Neural crest cell (in vitro differentiated cells): ENCODE results near the gene LAMB1. TPM values are rescaled to one million over a fixed set of nuclear protein-coding genes. Genes with fewer than 3 reads are reported as not detected.

ENCODE experiments used
- DNase-seq: peaks from one replicate; pipeline ENCODE4 v3.0.0; 2021; ENCODE audit warnings: low read depth, mixed read lengths, low spot score
- H3K27ac Mint-ChIP-seq: one replicate; pipeline ENCODE4 v1.8.0; 2021; ENCODE audit warnings: mild to moderate bottlenecking, mixed read lengths; ENCODE audit not compliant: unreplicated experiment
- H3K27me3 Mint-ChIP-seq: 2 replicates; pipeline ENCODE4 v1.8.0; 2021; ENCODE audit warnings: low read depth, mild to moderate bottlenecking, mixed read lengths
- H3K36me3 Mint-ChIP-seq: 2 replicates; pipeline ENCODE4 v1.8.0; 2021; ENCODE audit warnings: low read depth, mild to moderate bottlenecking, mixed read lengths
- H3K4me1 Mint-ChIP-seq: 2 replicates; pipeline ENCODE4 v1.8.0; 2021; ENCODE audit warnings: mixed read lengths
- H3K4me3 Mint-ChIP-seq: one replicate; pipeline ENCODE4 v1.8.0; 2021; ENCODE audit warnings: mild to moderate bottlenecking, mixed read lengths
- H3K9me3 Mint-ChIP-seq: 2 replicates; pipeline ENCODE4 v1.8.0; 2021; ENCODE audit warnings: mixed read lengths
- total RNA-seq: library from RNA; stranded (reverse); gene quantifications from 2 replicates; pipeline ENCODE4 v1.2.1, GENCODE V29; 2021
- TF ChIP-seq, protein P1 (sequence below): fragments of 200-600 bp; sonication (generic); conservative IDR thresholded peaks from 2 replicates; pipeline ENCODE4 v1.5.0; 2021; ENCODE audit warnings: antibody characterized with exemption, mild to moderate bottlenecking

Gene LAMB1
- total RNA-seq, 1 donor from 2014 or later: 131 TPM

DNA sequence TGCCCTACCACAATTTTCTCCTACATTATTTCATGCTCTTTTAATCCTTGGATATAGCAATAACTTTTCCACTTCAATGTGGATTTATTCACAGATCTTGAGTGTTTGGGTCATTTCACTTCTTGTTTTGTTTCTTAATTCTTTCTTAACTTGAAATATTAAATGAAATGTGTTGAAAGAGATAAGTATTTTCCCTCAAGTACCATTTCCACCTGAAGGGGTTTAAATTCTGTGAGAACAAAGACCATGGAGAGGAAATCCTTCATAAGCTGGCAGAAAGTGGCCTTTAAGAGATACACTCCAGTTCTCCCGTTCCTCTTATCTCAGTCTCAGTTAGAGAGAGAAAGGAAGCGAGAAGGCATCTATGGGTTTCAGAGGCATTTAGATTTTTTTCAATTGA is 126.0 kb downstream of the LAMB1 start:
- no peak overlapping the region for H3K27ac Mint-ChIP-seq
- no peak overlapping the region for H3K4me3 Mint-ChIP-seq
- TF ChIP-seq, protein P1, sequence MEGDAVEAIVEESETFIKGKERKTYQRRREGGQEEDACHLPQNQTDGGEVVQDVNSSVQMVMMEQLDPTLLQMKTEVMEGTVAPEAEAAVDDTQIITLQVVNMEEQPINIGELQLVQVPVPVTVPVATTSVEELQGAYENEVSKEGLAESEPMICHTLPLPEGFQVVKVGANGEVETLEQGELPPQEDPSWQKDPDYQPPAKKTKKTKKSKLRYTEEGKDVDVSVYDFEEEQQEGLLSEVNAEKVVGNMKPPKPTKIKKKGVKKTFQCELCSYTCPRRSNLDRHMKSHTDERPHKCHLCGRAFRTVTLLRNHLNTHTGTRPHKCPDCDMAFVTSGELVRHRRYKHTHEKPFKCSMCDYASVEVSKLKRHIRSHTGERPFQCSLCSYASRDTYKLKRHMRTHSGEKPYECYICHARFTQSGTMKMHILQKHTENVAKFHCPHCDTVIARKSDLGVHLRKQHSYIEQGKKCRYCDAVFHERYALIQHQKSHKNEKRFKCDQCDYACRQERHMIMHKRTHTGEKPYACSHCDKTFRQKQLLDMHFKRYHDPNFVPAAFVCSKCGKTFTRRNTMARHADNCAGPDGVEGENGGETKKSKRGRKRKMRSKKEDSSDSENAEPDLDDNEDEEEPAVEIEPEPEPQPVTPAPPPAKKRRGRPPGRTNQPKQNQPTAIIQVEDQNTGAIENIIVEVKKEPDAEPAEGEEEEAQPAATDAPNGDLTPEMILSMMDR: no peak
- DNase-seq: no peak
- H3K36me3 Mint-ChIP-seq: no peaks in the 10 kb centered on the region
- H3K9me3 Mint-ChIP-seq: no peaks in the 10 kb centered on the region
- H3K4me1 Mint-ChIP-seq: no peaks in the 10 kb centered on the region
- H3K27me3 Mint-ChIP-seq: peaks cover 3% of the 10 kb centered on the region

DNA sequence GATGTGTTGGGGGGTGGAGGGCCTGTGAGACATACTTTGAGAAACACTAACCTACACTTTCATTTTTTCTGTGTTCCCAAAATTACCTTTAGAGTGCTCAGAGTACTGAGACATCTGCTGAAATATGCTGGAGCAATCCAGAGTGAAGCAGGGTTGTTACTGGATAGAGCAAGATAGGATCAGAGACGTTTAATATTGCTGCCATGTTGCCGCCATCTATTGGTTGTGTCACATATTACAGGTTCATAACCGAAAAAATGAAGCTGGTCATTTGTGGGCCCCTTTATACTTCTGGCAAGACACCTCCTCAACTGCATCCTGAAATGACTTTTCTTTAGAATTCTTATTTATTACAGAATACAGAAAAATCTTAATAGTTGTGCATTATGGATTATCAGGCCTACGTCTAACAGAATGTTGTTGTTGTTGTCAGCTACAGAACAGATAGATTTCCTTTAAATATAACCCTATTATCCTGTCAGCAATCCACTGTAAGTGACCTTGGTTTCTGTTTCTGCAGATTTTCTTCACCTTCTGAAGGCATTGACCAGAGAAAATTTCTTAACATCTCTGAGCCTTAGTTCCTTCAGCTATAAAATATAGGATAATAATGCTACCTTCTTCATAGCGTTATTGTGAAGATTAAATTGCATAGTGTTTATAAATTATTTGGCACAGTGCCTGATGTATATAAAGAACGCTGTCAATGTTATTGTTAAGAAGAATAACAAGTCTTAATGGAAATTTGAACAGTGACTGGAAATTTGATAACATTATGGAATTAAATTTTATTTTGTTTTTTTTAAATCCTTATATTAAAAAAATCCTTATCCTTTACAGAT is 128.1 kb downstream of the LAMB1 start:
- Mint-ChIP-seq H3K4me3 (no peak overlapping the region), H3K36me3 (no peaks in the 10 kb centered on the region), H3K4me1 (no peaks in the 10 kb centered on the region), H3K27me3 (peaks cover 3% of the 10 kb centered on the region), H3K27ac (no peak overlapping the region), H3K9me3 (no peaks in the 10 kb centered on the region)
- DNase-seq: peak; percentile 35
- TF ChIP-seq, protein P1: peak; percentile 79

DNA sequence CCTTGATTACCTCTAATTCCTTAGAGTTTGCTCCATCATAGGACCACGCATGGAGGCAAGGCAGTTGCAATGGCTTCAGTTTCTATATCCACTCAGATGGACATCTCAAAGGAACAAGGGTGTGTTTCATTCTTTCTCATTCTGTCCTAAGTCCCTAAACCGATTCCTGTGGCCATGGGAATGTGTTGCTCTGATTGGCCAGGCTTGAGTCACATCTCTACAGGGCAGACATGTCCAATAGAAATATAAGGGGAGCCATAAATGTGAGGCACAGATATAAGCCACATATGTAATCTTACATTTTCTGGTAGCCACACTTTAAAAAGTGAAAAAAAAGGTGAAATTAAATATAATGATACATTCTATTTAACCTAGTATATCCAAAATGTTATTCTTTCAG is 128.8 kb downstream of the LAMB1 start:
- Mint-ChIP-seq H3K27me3 (peaks cover 3% of the 10 kb centered on the region), H3K9me3 (no peaks in the 10 kb centered on the region), H3K4me3 (no peak overlapping the region), H3K27ac (no peak overlapping the region), H3K4me1 (no peaks in the 10 kb centered on the region), H3K36me3 (no peaks in the 10 kb centered on the region)
- no peak for DNase-seq
- TF ChIP-seq, protein P1: no peak

Other genes with a start within 250 kb of the LAMB1 start
- not detected in 2 replicates for gene SLC26A3, start 199.9 kb downstream of the LAMB1 start, total RNA-seq
- gene DLD, start 112.0 kb downstream of the LAMB1 start, total RNA-seq: 77.6 and 82.1 TPM in 2 replicates
- gene LAMB4, start 127.2 kb upstream of the LAMB1 start, total RNA-seq: 0.11 and 0.16 TPM in 2 replicates